GM23338 (cell line): ENCODE results near the gene INPP4B. TPM values are rescaled to one million over a fixed set of nuclear protein-coding genes. Genes with fewer than 3 reads are reported as not detected.

Experiments
- ATAC-seq: fragments of 200-7000 bp; cut with Tn5 transposase; 3 replicates; pipeline ENCODE4 v1.9.1; 2020
- DNase-seq: peaks from one replicate; pipeline ENCODE4 v3.0.0-alpha.2; 2015; ENCODE audit warnings: low spot score
- H2AFZ ChIP-seq: fragments of 200-600 bp; sonication (generic); 2 replicates; pipeline ENCODE4 v1.8.0; 2016; ENCODE audit warnings: antibody characterized with exemption, mild to moderate bottlenecking, moderate library complexity
- H3F3A ChIP-seq: fragments of 200-600 bp; sonication (generic); replicated peaks from 2 replicates; pipeline ENCODE4 v1.8.0; 2017; ENCODE audit warnings: antibody characterized with exemption, mixed run types, low read depth
- H3K27ac ChIP-seq: fragments of 200-600 bp; sonication (generic); 2 replicates; pipeline ENCODE4 v1.6.1; 2016; ENCODE audit warnings: low read depth
- H3K27me3 ChIP-seq: fragments of 200-600 bp; sonication (generic); 2 replicates; pipeline ENCODE4 v1.8.0; 2016; ENCODE audit warnings: mild to moderate bottlenecking, mixed run types, moderate library complexity; ENCODE audit not compliant: insufficient read depth
- H3K36me3 ChIP-seq: fragments of 200-600 bp; sonication (generic); 2 replicates; pipeline ENCODE4 v1.8.0; 2016; ENCODE audit warnings: mild to moderate bottlenecking; ENCODE audit not compliant: insufficient read depth
- H3K4me1 ChIP-seq: fragments of 200-600 bp; sonication (generic); 2 replicates; pipeline ENCODE4 v1.8.0; 2016; ENCODE audit warnings: mild to moderate bottlenecking, moderate library complexity; ENCODE audit not compliant: insufficient read depth
- H3K4me2 ChIP-seq: fragments of 200-600 bp; sonication (generic); 2 replicates; pipeline ENCODE4 v1.7.1; 2017; ENCODE audit warnings: mixed run types
- H3K4me3 ChIP-seq: fragments of 200-600 bp; sonication (generic); 2 replicates; pipeline ENCODE4 v1.6.1; 2016; ENCODE audit warnings: mixed run types
- H3K79me2 ChIP-seq: fragments of 200-600 bp; sonication (generic); replicated peaks from 2 replicates; pipeline ENCODE4 v1.8.0; 2017; ENCODE audit warnings: mild to moderate bottlenecking; ENCODE audit not compliant: insufficient read depth
- H3K9me2 ChIP-seq: fragments of 200-600 bp; sonication (generic); 2 replicates; pipeline ENCODE4 v1.8.0; 2017; ENCODE audit not compliant: insufficient read depth
- H4K20me1 ChIP-seq: fragments of 200-600 bp; sonication (generic); replicated peaks from 2 replicates; pipeline ENCODE4 v1.8.0; 2017; ENCODE audit warnings: mild to moderate bottlenecking; ENCODE audit not compliant: insufficient read depth
- H3K27ac Mint-ChIP-seq: 2 replicates; pipeline ENCODE4 v1.8.0; 2020; ENCODE audit warnings: inconsistent platforms, mild to moderate bottlenecking, moderate library complexity, mixed read lengths
- H3K27me3 Mint-ChIP-seq: 3 replicates; pipeline ENCODE4 v1.8.0; 2022; ENCODE audit warnings: low read depth, mild to moderate bottlenecking, moderate library complexity, mixed read lengths, inconsistent platforms; ENCODE audit not compliant: insufficient read depth, poor library complexity
- H3K36me3 Mint-ChIP-seq: 3 replicates; pipeline ENCODE4 v1.8.0; 2021; ENCODE audit warnings: low read depth, mild to moderate bottlenecking, inconsistent platforms, moderate library complexity, mixed read lengths
- H3K4me1 Mint-ChIP-seq: 3 replicates; pipeline ENCODE4 v1.8.0; 2020; ENCODE audit warnings: mild to moderate bottlenecking, inconsistent platforms, mixed read lengths
- H3K4me3 Mint-ChIP-seq: 3 replicates; pipeline ENCODE4 v1.8.0; 2021; ENCODE audit warnings: moderate library complexity, mild to moderate bottlenecking, inconsistent platforms, mixed read lengths
- H3K9me3 Mint-ChIP-seq: 3 replicates; pipeline ENCODE4 v1.8.0; 2020; ENCODE audit warnings: moderate library complexity, mild to moderate bottlenecking, inconsistent platforms, mixed read lengths
- CREB1 ChIP-seq: fragments of 250-450 bp; sonication (Bioruptor Pico); IDR thresholded peaks from 2 replicates; pipeline ENCODE4 v1.5.0; 2020; ENCODE audit warnings: low read depth, mild to moderate bottlenecking, moderate library complexity
- EZH2 ChIP-seq: fragments of 200-600 bp; sonication (generic); IDR thresholded peaks from one replicate; pipeline ENCODE4 v1.8.0; 2017; ENCODE audit warnings: antibody characterized with exemption, mild to moderate bottlenecking, low read depth; ENCODE audit not compliant: unreplicated experiment
- POLR2AphosphoS5 ChIP-seq: IDR thresholded peaks from 2 replicates; pipeline ENCODE4 v1.6.1; 2016; ENCODE audit warnings: antibody characterized with exemption, low read depth
- STAT1 ChIP-seq: IDR thresholded peaks from one replicate; pipeline ENCODE4 v1.6.1; 2016; ENCODE audit warnings: antibody characterized with exemption; ENCODE audit not compliant: unreplicated experiment
- ZNF114 ChIP-seq: fragments of 250-450 bp; sonication (Bioruptor Pico); IDR thresholded peaks from 2 replicates; pipeline ENCODE4 v1.5.0; 2020; ENCODE audit warnings: mild to moderate bottlenecking, moderate library complexity
- ZNF331 ChIP-seq: fragments of 250-450 bp; sonication (Bioruptor Pico); IDR thresholded peaks from 2 replicates; pipeline ENCODE4 v1.5.0; 2020; ENCODE audit warnings: low read depth, mild to moderate bottlenecking, moderate library complexity
- polyA plus RNA-seq: library from polyadenylated mRNA; unstranded; fragments of >200 nt; fragmentation: Nextera tagmentation; extraction: Ambion mirVana; gene quantifications from 2 replicates; pipeline ENCODE4 v1.2.1, GENCODE V29; 2016
- total RNA-seq: library from RNA; depleted of rRNA; stranded (reverse); fragments of >200 nt; shearing (Covaris generic); gene quantifications from 2 replicates; pipeline ENCODE4 v1.2.3, GENCODE V29; 2014
- TF ChIP-seq, protein P1 (sequence below): fragments of 250-450 bp; sonication (Bioruptor Pico); IDR thresholded peaks from 2 replicates; pipeline ENCODE4 v1.5.0; 2020; ENCODE audit warnings: mild to moderate bottlenecking, moderate library complexity
- TF ChIP-seq, protein P2 (sequence below), 2 experiments: fragments of 200-600 bp in 1 of 2; sonication (generic) in 1 of 2; conservative IDR thresholded peaks; 2 replicates each; pipeline versions ENCODE4 v1.5.1 to v1.6.1; 2016 to 2017; ENCODE audit warnings: antibody characterized with exemption in 2 of 2, low read depth in 2 of 2, mild to moderate bottlenecking in 2 of 2, moderate library complexity in 1 of 2
- TF ChIP-seq, protein P3 (sequence below): IDR thresholded peaks from one replicate; pipeline ENCODE4 v1.6.1; 2018; ENCODE audit warnings: antibody characterized with exemption; ENCODE audit not compliant: unreplicated experiment

Gene INPP4B
- total and polyA plus RNA-seq, 2 experiments from 2014 or later = 0.11 to 0.14 TPM

DNA sequence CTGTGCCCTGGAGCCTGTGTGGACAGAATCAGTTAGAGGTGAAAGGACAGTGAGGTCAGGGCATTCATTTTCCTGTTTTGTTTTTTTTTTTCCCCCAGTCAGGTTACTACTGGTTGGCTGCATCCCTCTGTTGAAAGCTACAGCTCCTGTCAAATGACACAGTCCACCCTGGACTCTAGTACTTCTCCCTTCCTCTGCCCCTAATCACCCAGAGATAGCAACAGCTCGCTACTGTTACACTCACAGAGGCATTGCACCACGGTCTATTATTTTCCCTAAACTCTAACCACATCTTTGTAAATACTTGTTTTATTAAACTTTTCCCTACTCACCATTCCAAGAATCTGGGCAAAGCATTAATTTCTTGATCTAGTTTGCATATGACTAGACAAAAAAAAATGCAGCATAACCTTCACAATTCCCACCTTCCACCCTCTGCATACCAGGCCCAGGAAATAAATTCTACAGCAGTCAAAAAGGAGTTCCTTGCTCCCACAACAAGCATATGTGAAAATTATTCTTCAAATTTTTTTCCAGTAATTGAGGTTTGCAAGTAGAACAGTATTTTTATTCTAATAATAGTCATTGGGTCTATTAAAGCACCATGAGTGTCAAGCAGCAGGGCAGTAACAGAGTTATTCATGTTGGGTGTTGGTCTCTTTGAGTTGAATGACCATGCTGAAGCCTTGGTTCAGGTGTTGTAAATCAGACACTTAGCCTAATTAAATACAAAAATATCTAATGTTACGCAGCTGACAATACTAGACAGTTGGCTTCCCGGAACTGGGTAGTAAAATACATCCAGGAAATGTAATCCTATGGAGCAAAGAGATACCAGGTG lies 329.2 kb downstream of the INPP4B start:
- Histone ChIP-seq H3K27me3 (no peaks in the 10 kb centered on the region), H4K20me1 (no peaks in the 10 kb centered on the region), H3K9me2 (no peaks in the 10 kb centered on the region), H3K4me2 (no peak overlapping the region), H3K36me3 (no peaks in the 10 kb centered on the region), H2AFZ (no peak overlapping the region), H3K27ac (no peak overlapping the region), H3K4me1 (no peaks in the 10 kb centered on the region), H3K4me3 (no peak overlapping the region), H3K79me2 (no peaks in the 10 kb centered on the region), H3F3A (no peaks in the 10 kb centered on the region)
- ATAC-seq (no peak), DNase-seq (no peak)
- no peaks in the 10 kb centered on the region for H3K4me1 Mint-ChIP-seq
- H3K4me3 Mint-ChIP-seq = no peak overlapping the region
- no peaks in the 10 kb centered on the region for H3K9me3 Mint-ChIP-seq
- no peaks in the 10 kb centered on the region for H3K36me3 Mint-ChIP-seq
- TF ChIP-seq CREB1 (CRISPR knock-in tag) (no peak), ZNF114 (no peak), ZNF331 (CRISPR knock-in tag) (no peak), POLR2AphosphoS5 (no peak), STAT1 (no peak), EZH2 (no peak)
- TF ChIP-seq, protein P1, sequence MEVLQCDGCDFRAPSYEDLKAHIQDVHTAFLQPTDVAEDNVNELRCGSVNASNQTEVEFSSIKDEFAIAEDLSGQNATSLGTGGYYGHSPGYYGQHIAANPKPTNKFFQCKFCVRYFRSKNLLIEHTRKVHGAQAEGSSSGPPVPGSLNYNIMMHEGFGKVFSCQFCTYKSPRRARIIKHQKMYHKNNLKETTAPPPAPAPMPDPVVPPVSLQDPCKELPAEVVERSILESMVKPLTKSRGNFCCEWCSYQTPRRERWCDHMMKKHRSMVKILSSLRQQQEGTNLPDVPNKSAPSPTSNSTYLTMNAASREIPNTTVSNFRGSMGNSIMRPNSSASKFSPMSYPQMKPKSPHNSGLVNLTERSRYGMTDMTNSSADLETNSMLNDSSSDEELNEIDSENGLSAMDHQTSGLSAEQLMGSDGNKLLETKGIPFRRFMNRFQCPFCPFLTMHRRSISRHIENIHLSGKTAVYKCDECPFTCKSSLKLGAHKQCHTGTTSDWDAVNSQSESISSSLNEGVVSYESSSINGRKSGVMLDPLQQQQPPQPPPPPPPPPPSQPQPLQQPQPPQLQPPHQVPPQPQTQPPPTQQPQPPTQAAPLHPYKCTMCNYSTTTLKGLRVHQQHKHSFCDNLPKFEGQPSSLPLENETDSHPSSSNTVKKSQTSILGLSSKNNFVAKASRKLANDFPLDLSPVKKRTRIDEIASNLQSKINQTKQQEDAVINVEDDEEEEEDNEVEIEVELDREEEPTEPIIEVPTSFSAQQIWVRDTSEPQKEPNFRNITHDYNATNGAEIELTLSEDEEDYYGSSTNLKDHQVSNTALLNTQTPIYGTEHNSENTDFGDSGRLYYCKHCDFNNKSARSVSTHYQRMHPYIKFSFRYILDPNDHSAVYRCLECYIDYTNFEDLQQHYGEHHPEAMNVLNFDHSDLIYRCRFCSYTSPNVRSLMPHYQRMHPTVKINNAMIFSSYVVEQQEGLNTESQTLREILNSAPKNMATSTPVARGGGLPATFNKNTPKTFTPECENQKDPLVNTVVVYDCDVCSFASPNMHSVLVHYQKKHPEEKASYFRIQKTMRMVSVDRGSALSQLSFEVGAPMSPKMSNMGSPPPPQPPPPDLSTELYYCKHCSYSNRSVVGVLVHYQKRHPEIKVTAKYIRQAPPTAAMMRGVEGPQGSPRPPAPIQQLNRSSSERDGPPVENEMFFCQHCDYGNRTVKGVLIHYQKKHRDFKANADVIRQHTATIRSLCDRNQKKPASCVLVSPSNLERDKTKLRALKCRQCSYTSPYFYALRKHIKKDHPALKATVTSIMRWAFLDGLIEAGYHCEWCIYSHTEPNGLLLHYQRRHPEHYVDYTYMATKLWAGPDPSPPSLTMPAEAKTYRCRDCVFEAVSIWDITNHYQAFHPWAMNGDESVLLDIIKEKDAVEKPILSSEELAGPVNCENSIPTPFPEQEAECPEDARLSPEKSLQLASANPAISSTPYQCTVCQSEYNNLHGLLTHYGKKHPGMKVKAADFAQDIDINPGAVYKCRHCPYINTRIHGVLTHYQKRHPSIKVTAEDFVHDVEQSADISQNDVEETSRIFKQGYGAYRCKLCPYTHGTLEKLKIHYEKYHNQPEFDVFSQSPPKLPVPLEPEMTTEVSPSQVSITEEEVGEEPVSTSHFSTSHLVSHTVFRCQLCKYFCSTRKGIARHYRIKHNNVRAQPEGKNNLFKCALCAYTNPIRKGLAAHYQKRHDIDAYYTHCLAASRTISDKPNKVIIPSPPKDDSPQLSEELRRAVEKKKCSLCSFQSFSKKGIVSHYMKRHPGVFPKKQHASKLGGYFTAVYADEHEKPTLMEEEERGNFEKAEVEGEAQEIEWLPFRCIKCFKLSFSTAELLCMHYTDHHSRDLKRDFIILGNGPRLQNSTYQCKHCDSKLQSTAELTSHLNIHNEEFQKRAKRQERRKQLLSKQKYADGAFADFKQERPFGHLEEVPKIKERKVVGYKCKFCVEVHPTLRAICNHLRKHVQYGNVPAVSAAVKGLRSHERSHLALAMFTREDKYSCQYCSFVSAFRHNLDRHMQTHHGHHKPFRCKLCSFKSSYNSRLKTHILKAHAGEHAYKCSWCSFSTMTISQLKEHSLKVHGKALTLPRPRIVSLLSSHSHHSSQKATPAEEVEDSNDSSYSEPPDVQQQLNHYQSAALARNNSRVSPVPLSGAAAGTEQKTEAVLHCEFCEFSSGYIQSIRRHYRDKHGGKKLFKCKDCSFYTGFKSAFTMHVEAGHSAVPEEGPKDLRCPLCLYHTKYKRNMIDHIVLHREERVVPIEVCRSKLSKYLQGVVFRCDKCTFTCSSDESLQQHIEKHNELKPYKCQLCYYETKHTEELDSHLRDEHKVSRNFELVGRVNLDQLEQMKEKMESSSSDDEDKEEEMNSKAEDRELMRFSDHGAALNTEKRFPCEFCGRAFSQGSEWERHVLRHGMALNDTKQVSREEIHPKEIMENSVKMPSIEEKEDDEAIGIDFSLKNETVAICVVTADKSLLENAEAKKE (CRISPR knock-in tag) = no peak
- TF ChIP-seq, protein P2, sequence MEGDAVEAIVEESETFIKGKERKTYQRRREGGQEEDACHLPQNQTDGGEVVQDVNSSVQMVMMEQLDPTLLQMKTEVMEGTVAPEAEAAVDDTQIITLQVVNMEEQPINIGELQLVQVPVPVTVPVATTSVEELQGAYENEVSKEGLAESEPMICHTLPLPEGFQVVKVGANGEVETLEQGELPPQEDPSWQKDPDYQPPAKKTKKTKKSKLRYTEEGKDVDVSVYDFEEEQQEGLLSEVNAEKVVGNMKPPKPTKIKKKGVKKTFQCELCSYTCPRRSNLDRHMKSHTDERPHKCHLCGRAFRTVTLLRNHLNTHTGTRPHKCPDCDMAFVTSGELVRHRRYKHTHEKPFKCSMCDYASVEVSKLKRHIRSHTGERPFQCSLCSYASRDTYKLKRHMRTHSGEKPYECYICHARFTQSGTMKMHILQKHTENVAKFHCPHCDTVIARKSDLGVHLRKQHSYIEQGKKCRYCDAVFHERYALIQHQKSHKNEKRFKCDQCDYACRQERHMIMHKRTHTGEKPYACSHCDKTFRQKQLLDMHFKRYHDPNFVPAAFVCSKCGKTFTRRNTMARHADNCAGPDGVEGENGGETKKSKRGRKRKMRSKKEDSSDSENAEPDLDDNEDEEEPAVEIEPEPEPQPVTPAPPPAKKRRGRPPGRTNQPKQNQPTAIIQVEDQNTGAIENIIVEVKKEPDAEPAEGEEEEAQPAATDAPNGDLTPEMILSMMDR (conservative IDR thresholded peaks at IDR 0.05; ENCODE audit: low read depth in 2 of 2) = no peak
- TF ChIP-seq, protein P3, sequence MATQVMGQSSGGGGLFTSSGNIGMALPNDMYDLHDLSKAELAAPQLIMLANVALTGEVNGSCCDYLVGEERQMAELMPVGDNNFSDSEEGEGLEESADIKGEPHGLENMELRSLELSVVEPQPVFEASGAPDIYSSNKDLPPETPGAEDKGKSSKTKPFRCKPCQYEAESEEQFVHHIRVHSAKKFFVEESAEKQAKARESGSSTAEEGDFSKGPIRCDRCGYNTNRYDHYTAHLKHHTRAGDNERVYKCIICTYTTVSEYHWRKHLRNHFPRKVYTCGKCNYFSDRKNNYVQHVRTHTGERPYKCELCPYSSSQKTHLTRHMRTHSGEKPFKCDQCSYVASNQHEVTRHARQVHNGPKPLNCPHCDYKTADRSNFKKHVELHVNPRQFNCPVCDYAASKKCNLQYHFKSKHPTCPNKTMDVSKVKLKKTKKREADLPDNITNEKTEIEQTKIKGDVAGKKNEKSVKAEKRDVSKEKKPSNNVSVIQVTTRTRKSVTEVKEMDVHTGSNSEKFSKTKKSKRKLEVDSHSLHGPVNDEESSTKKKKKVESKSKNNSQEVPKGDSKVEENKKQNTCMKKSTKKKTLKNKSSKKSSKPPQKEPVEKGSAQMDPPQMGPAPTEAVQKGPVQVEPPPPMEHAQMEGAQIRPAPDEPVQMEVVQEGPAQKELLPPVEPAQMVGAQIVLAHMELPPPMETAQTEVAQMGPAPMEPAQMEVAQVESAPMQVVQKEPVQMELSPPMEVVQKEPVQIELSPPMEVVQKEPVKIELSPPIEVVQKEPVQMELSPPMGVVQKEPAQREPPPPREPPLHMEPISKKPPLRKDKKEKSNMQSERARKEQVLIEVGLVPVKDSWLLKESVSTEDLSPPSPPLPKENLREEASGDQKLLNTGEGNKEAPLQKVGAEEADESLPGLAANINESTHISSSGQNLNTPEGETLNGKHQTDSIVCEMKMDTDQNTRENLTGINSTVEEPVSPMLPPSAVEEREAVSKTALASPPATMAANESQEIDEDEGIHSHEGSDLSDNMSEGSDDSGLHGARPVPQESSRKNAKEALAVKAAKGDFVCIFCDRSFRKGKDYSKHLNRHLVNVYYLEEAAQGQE = no peak
- H3K27me3 Mint-ChIP-seq = no peaks in the 10 kb centered on the region
- H3K27ac Mint-ChIP-seq = no peak overlapping the region
